ENCODE results near the gene PRDM16.

- TF ChIP-seq CTCF (IDR thresholded peaks at IDR 0.05) (no peak), POLR2AphosphoS5 (IDR thresholded peaks at IDR 0.05; ENCODE audit: low read depth, low read length) (no peak), REST (IDR thresholded peaks at IDR 0.05; ENCODE audit: insufficient read depth in 1 of 2, low read depth in 2 of 2, low read length in 1 of 2) (no peak), SIN3A (IDR thresholded peaks at IDR 0.05; ENCODE audit: borderline replicate concordance, insufficient read depth, low read depth, low read length) (no peak)
These were observed 19.1 kb upstream of the PRDM16 start for GRCh38 chr1:3049905-3050304.
